ENCODE data around the gene CDK14.

DNA sequence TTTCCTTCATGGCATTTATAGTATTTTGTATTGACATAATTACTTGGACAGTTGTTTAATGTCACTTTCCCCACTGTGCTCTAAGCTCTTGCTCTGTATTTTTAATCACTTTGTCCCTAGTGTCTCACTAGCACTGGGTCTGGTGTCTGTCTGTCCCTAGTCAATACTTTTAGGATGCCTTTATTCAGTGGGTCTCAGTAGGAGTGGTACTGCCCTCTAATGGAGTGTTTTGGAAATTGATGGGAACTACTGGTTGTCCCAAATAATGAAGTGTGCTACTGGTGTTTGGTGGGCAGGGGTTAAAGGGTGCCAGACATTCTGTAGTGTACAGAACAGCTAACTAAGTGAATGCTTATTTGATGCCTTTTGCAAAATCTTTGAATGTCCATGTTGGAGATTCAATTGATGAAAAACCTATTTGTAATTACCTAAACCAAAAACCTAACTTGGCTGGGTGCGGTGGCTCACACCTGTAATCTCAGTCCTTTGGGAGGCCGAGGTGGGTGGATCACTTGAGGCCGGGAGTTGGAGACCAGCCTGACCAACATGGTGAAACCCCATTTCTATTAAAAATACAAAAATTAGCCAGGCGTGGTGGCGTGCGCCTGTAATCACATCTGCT, 33.3 kb downstream of the CDK14 start:
- peak in 5 of 7 experiments; percentile 33 to 57 (median 45) for TF ChIP-seq CTCF (IDR thresholded peaks at IDR 0.05)
- TF ChIP-seq POLR2A (IDR thresholded peaks at IDR 0.05): no peak

Data from stomach (tissue), 4 donors.